Left ventricle myocardium inferior (tissue), 1 donor: ENCODE data around the gene LCK. TPM values are rescaled to one million over a fixed set of nuclear protein-coding genes. Genes with fewer than 3 reads are reported as not detected.

Experiments used
- DNase-seq: peaks from one replicate; pipeline ENCODE4 v3.0.0-alpha.2; 2020
- H3K27ac ChIP-seq: fragments of 200-600 bp; replicated peaks from 2 replicates; pipeline ENCODE4 v1.8.0; 2021
- H3K27me3 ChIP-seq: fragments of 200-600 bp; 2 replicates; pipeline ENCODE4 v1.8.0; 2021; ENCODE audit warnings: low read depth
- H3K36me3 ChIP-seq: fragments of 200-600 bp; 2 replicates; pipeline ENCODE4 v1.8.0; 2021
- H3K4me1 ChIP-seq: fragments of 200-600 bp; 2 replicates; pipeline ENCODE4 v1.8.0; 2021
- H3K4me3 ChIP-seq: fragments of 200-600 bp; 2 replicates; pipeline ENCODE4 v1.8.0; 2021; ENCODE audit warnings: mild to moderate bottlenecking, moderate library complexity
- H3K9me3 ChIP-seq: fragments of 200-600 bp; replicated peaks from 2 replicates; pipeline ENCODE4 v1.8.0; 2021
- intact Hi-C: fragments of 100-400 bp; cut with micrococcal nuclease; formaldehyde crosslinking; loops from one replicate; pipeline ENCODE4 v1.11.0; 2022
- total RNA-seq: library from RNA; stranded (reverse); fragmentation: NEBNext Ultra II Directional; extraction: Animal tissue kit (Norgen Biotek cat#: 25700); gene quantifications from one replicate; pipeline ENCODE4 v1.2.1, GENCODE V29; 2021
- TF ChIP-seq, protein P1 (sequence below): fragments of 200-600 bp; IDR thresholded peaks from 2 replicates; pipeline ENCODE4 v1.8.0; 2021; ENCODE audit warnings: antibody characterized with exemption, mild to moderate bottlenecking, borderline replicate concordance
- donor health status: DM: no; HTN: yes; CAD: no; lungs with severe emphysema.

Gene LCK
- total RNA-seq, 1 donor from 2014 or later, result 0.63 TPM

DNA sequence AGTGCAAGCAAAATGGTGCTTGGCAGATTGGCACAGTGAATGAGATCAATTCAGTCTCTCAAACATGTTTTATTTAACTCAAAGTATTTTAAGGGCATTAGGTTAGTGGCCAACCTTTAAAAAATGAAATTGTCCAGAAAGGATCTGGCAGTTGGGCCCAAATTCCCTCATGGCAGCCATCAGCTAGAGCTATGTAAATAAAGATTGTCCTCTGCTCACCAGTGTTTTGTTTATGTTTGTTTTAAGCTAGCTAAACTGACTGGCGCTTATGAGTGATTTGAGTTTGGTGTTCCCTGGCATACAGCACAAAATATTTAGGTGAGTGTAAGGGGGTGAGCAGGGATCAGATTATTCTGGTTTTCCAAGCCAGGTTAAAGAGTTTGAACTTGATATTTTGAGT lies 58.9 kb downstream of the LCK start:
- intact Hi-C loops, result loop anchor here (10.0 kb wide), 1 partner anchor 85 kb away; the partner anchor contains the start of genes EIF3I and TMEM234

DNA sequence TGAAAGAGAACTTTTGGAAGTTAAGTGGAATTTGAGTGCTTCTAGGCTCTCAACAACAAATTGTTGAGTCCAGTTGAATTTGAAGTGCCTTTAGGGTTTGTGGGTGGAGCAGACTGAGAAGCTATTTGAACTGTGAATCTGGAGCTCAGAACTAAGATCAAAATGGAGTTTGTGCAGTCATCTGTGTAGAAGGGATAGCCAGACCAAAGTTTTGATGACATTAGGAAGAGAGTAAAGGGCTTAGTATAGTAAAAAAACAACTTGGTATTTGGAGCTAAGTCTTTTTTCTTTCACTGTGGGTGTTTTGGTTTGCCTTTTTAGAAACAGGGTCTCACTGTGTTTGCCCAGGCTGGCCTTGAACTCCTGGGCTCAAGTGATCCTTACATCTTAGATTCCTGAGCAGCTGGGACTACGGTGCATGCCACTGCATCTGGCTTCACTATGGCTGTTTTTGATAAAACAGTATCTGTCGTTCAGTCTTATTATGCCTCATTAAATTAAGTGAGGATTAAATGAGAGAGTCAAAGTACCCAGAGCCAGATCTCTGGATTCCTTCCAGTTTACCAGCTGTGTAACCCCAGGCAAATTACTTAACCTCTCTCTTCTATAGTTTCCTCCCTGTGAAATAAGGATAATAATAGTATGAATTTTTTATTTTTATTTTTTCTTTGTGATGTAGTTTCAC lies 60.8 kb downstream of the LCK start:
- Histone ChIP-seq H3K4me1 (peaks cover 25% of the 10 kb centered on the region), H3K27ac (no peak overlapping the region), H3K9me3 (no peaks in the 10 kb centered on the region), H3K27me3 (no peaks in the 10 kb centered on the region), H3K36me3 (no peaks in the 10 kb centered on the region), H3K4me3 (no peak overlapping the region)
- intact Hi-C loops, result loop anchor here (10.0 kb wide), 1 partner anchor 87 kb away; the partner anchor contains the start of genes EIF3I and TMEM234
- no peak for DNase-seq
- TF ChIP-seq, protein P1, sequence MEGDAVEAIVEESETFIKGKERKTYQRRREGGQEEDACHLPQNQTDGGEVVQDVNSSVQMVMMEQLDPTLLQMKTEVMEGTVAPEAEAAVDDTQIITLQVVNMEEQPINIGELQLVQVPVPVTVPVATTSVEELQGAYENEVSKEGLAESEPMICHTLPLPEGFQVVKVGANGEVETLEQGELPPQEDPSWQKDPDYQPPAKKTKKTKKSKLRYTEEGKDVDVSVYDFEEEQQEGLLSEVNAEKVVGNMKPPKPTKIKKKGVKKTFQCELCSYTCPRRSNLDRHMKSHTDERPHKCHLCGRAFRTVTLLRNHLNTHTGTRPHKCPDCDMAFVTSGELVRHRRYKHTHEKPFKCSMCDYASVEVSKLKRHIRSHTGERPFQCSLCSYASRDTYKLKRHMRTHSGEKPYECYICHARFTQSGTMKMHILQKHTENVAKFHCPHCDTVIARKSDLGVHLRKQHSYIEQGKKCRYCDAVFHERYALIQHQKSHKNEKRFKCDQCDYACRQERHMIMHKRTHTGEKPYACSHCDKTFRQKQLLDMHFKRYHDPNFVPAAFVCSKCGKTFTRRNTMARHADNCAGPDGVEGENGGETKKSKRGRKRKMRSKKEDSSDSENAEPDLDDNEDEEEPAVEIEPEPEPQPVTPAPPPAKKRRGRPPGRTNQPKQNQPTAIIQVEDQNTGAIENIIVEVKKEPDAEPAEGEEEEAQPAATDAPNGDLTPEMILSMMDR, result no peak

More for the DNA sequence above, 58.9 kb downstream of the LCK start:
- peaks cover 9% of the 10 kb centered on the region for H3K4me1 ChIP-seq
- H3K27me3 ChIP-seq, result no peaks in the 10 kb centered on the region
- TF ChIP-seq, protein P1, result no peak
- H3K9me3 ChIP-seq, result peaks cover 6% of the 10 kb centered on the region
- H3K36me3 ChIP-seq, result peaks cover 10% of the 10 kb centered on the region
- no peak overlapping the region for H3K27ac ChIP-seq
- no peak for DNase-seq
- H3K4me3 ChIP-seq, result no peak overlapping the region

- Histone ChIP-seq H3K27ac (no peak overlapping the region), H3K4me3 (no peak overlapping the region), H3K9me3 (no peaks in the 10 kb centered on the region), H3K36me3 (peaks cover 35% of the 10 kb centered on the region), H3K27me3 (no peaks in the 10 kb centered on the region), H3K4me1 (peaks cover 24% of the 10 kb centered on the region)
- no peak for DNase-seq
- intact Hi-C loops, result loop anchor here (10.0 kb wide), 1 partner anchor 92 kb away; the partner anchor contains the start of genes EIF3I and TMEM234
- TF ChIP-seq, protein P1, result no peak
Measured at GRCh38 chr1:32316903-32317277, 65.8 kb downstream of the LCK start.

GRCh38 chr1:32318127-32318869 lies 67.2 kb downstream of the LCK start:
- H3K27ac ChIP-seq, result no peak overlapping the region
- TF ChIP-seq, protein P1, result no peak
- intact Hi-C loops, result loop anchor here (10.0 kb wide), 1 partner anchor 93 kb away; the partner anchor contains the start of genes EIF3I and TMEM234
- no peaks in the 10 kb centered on the region for H3K9me3 ChIP-seq
- no peaks in the 10 kb centered on the region for H3K27me3 ChIP-seq
- peaks cover 35% of the 10 kb centered on the region for H3K36me3 ChIP-seq
- DNase-seq, result no peak
- H3K4me1 ChIP-seq, result peaks cover 27% of the 10 kb centered on the region
- no peak overlapping the region for H3K4me3 ChIP-seq

DNA sequence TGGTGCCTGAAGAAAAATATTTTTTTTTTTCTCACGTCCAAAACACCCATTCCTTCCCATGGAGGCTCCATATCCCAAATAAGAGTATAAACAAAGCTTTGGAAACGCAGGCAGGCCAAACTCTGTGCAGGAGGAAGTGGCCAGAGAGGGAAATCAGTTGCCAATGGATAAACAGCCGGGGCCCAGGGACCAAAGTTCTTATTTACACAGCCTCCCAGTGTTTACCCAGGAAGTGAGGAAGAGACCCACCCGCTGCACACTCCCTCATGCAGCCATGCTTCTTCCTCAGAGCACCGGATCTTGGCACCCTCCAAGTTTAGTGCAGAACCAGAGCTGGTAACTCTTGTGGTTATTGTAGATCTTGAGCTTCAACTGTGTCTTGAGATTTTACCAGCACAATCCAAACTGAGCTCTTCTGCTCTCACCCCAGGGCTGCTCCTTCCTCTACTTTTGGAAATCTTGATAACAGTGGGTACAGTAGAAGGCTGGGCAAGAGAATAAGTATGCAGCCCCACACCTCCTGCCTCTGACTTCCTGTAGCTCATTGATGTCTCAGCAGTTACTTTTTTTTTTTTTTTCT lies 70.7 kb downstream of the LCK start:
- H3K27ac ChIP-seq, result peak overlapping the region; percentile 24
- H3K36me3 ChIP-seq, result peaks cover 61% of the 10 kb centered on the region

More for the DNA sequence above, 70.7 kb downstream of the LCK start:
- Histone ChIP-seq H3K27me3 (no peaks in the 10 kb centered on the region), H3K4me1 (peaks cover 8% of the 10 kb centered on the region), H3K9me3 (no peaks in the 10 kb centered on the region), H3K4me3 (no peak overlapping the region)
- no peak for DNase-seq
- intact Hi-C loops, result no loop called here
- TF ChIP-seq, protein P1, result no peak
